GDM1 (cell line): Measurements from ENCODE around the gene LZTFL1.
"Not testable (repeated sequence)": the region's sequence is repeated elsewhere in the genome, so short reads cannot be mapped to it uniquely, and the experiment has no call there.

Source experiments
- DNase-seq: peaks from one replicate; lab custom pipeline; 2025; lab: John Stamatoyannopoulos, UW

Gene LZTFL1

DNA sequence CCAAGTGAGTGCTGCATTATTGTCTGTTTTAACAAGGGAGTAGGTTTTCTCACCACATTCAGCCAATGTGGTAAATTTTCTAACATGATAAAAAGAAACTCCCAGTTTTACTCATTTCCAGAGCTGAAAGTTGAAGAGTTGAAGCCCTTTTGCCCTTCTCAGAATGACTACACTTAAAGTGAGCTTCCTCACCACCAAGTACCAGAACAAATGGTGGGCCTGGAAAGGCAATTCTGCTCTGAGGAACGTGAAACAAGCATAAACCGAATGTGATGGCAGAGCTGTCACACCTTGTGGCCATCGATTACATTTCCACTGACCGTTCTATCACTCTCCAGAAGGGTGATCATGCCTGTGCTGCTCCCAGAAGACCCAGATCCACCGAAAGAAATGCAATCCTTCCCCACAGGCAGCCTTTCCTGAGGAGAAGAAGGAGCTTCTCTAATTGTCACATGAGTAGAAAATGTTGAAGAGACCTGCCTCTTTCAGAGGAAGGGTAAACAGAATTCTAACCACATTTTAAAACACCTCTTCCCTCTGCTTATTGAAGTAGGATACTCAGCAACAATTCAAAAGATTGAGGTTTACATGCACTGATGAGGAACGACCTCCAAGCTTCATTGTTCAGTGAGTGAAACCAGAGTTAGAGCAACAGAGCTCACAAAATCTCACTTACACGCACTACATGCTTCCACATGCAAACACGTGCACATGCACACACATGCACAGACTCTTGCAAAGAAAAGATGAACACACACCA, 23.0 kb upstream of the LZTFL1 start:
- DNase-seq: no peak

DNA sequence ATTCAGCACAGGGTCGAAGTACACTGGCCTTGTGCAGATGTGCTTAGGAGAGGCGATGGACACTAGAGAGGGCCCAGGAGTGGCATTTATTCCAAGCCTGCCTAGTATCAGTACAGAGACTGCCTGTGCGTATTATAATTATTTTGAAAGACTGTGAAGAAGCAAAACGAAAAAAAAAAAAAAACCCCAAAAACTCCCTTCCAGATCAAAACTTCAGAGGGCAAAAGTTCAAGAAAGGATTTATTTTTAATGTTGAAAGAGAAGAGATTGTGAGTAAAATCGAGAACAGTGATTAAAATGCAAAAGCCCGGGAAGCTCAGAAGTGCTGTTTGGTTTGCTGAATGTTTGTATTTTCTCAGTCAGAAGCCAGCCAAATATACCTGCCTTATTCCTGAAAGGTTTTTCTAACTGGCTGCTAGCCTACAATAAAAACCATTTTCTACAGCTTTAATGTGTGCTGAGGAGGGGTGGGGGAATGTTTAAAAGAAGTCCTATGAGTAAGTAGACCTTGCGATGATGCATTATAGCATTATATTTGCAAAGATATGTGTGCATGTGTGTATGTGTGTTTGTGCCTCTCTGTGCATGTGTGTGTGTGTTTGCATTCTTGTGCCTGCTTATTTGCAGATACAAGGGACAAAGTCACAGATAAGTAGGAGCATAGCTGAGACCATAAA, 19.3 kb upstream of the LZTFL1 start:
- DNase-seq: no peak

DNA sequence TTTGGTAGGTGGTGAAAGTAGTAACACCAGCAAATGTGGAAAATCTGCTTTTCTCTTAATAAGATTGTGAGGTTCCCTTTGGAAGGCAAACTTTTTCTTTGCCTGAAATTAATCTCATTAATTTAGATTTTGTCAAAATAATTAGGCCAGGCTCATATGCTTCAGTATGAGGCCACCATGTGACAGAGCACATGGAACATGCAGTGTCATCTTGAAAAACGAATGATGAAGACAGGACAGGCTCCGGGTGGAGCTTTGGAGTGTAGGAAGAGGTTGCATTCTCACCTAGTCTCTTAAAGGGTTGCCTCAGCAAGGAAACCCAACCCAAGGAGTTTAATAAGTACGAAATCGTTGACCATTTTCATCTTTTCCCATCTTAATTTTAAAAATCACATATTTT, 18.6 kb upstream of the LZTFL1 start:
- DNase-seq: no peak

DNA sequence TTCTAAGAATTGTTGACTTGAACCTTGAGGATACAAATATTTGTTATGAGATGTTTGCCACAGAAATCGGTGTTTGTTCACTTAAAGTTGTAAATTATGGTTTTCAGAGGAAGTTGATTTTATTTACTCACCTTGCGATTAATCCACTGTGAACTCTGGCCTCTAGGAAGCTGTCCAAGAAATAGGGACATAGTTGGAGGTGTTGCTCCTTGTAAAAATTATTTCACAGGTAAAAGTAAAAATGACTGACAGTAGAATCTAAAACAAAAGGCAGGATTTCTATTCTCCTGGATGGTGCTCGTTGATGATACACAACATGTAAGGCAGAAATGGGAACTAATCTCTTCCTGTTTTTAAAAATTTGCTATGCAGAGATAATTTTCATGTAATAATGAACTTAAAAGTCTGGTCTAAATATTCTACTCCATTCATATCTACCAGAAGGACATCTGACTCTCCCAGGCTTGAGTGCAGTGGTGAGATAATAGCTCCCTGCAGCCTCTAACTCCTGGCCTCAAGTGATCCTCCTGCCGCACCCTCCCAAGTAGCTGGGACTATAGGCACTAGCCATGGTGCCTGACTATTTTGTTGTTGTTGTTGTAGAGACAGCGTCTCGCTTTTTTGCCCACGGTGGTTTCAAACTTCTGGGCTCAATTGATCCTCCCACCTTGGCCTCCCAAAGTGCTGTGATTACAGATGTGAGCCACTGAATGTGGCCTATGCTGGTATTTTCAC, 17.1 kb upstream of the LZTFL1 start:
- DNase-seq: no peak

DNA sequence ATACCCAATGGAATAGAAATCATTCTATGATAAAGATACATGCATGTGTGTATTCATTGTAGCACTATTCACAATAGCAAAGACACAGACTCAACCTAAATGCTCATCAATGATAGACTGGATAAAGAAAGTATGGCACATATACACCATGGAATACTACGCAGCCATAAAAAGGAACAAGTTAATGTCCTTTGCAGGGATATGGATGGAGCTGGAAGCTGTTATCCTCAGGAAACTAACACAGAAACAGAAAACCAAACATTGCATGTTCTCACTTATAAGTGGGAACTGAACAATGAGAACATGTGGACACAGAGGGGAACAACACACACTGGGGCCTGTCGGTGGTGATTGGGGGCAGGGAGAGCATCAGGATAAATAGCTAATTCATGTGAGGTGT, 15.1 kb upstream of the LZTFL1 start:
- not testable (repeated sequence) for DNase-seq

DNA sequence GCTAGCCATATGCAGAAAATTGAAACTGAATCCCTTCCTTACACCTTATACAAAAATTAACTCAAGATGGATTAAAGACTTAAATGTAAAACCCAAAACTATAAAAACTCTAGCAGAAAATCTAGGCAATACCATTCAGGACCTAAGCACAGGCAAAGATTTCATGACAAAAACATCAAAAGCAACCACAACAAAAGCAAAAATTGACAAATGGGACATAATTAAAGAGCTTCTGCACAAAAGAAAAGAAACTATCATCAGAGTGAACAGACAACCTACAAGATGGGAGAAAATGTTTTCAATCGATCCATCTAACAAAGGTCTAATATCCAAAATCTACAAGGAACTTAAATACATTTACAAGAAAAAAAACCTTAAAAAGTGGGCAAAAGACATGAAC, 14.4 kb upstream of the LZTFL1 start:
- DNase-seq: not testable (repeated sequence)

DNA sequence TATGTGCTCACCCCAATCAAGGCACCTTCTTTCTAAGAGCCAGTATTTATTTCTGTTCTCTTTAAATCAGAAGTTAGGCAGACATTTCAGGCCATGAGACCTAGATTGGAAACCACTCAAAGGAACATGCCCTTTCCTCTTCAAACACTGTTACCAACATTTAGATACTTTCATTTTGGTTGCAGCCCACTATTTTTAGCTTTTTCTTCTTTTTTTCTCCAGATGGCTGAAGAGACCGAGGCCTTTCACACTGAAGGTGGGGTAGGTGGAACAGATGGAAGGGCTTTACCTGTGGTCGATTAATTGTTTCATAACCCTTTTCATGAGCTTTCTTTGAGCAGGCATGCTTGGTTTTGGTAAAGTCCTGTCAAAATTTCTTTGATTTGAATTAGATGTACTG, 10.9 kb upstream of the LZTFL1 start:
- no peak for DNase-seq

DNA sequence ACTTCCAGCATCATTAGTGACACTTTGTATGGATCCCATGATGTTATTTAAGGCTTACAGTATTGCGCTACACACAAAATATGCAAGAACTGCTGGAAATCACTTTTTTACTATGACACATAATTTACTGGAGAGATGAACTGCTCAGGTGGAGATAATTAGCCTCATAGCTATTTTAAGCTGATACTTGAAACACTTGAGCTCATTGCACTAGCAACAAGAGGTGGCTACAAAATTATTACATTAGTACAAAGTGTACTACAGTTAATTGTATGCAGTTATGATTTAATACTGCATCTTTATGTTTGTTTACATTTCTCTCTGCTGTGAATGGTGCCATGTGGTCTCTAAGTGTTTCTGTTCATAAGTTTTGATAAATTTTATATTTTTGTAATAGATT, 6.5 kb upstream of the LZTFL1 start:
- DNase-seq: no peak

DNA sequence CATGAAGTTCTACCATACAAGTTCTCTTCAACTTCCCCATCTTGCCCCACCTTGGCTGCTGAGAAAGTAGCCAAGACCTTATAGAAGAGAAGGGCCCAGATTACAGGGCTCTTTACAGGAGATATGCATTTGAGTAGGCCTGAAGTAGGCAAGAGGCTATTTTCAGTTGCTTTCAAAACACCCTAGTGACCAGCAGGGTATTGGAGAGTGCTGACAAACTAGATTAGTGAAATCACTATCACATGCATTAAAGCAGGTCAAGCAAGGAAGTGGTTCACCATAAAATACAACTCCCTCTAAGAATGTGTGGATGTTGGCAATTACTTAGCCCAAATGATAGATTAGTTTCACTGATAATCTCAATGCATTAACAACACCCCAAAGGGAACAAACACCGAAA, 2.7 kb upstream of the LZTFL1 start:
- DNase-seq: no peak

DNA sequence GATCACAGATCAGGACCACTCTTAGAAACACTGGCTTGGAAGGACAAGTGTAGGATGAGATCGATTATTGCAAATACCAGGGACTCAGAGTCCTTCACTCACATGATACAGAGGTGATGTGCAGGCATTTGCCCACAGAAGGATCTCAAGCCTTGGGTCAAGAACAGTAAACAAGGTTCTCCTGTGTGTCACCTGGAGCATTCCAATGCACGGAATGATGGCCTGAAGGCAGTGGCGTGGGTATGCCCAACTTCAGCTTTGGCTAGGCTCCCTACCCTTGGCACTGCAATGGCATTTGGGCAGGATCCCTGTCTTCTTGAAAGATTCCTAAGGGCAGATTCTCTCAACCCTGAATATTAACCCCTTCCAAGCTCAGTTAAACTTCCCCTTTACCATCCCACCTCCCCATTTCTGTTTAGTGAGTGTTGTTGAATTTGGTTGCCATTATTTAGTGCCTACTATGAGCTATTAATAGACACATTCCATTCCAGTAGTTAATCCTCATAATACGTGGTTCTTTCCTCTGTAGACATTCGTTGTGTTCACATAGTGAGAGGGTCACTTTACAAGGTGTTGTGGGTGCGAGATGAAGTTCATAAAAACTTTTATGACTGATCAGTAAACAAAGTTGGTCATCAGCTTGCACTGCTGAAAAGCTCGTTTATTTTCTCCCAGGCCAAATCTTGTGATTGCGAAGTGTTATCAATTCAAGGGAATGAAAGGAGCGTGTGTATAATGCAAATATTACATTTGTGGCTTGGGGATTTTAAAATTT, 1.1 kb upstream of the LZTFL1 start:
- DNase-seq: no peak

DNA sequence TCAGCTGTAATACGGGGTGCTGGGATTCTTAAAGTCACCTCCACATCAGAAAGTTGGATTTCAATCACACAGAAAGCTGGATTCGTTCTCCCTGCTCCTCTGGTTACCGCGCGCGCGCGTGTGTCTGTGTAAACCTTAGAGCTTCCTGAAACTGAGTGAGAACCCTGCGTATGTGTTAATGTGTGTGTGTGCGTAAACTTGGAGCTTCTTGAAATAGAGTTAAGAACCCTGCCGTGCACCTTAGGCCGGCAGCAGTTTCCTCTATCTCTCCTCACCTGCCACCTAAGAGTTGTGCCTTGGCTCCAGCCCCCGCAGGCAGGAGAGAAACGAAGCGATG, 531 bp downstream of the LZTFL1 start:
- no peak for DNase-seq

DNA sequence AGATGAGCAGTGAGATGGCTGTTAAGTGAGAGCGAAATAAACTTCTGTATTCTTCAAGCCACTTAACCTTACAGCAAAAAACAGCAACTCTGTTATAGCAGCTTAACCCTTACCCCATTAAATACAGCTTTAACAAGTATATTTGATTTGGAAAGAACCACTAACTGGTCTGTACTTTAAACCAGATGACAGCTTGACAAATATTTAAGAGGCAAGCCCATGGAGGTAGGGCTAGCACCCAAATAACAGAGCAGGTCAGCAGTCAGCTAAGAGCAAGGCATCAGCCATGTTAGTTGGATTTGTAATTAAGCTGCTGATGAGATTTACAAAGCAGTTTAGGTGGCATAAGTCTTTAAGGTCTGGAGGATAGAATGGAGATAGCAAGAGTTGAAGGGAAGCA, 3.5 kb downstream of the LZTFL1 start:
- no peak for DNase-seq

DNA sequence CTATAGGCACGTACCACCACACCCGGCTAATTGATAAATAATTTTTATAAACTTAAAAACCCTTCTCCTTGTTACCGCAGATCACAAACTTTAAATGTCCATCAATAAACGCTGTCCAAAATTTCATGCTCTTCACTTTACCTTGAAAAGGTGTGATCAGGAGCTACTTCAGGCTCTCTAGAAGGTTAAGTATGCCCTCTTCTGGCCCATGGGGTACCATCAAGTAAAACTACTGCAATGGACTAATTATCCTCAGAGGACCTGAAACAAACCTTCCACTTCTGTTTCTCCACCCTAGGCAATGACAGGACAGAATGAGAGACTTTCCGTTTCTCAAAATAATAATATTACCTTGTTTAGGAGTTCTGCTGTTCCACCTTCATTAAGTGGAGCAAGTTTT, 9.2 kb downstream of the LZTFL1 start:
- no peak for DNase-seq

DNA sequence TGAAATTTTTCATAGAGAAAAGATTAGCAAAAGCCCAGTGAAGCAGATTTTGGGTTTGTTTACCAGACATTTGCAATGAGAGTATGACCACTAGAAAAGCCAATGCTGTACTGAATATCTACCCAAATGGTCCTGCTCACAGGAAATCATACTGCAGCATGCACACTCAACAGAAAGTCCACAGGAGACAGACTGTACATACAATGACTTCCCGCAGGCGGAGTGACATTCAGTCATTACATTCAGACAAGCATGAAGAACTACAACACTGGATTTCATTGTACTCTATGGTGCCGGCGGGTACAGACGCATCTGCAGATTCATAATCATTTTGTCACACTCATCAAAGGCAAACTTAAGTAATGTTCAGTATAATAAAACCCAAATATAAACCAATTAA, 11.8 kb downstream of the LZTFL1 start:
- DNase-seq: no peak

DNA sequence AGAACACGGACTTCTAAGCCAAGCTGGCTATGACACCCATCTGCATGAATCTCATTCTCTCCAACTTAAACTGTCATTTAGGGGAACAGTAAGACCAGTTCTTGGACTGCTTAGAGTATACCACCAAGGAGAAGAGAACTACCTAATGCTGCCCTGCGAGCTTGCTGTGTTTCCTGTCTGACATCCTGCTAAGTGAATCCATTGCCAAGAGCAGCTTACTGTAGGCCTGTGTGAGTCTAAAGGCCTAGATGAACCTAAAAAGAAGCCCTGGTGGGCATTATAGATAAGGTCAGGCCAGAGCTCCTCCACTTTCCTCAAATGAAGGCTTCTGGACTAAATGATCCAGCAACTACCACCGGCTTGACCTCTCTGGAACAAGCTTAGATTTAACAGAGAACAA, 15.0 kb downstream of the LZTFL1 start:
- DNase-seq: no peak

DNA sequence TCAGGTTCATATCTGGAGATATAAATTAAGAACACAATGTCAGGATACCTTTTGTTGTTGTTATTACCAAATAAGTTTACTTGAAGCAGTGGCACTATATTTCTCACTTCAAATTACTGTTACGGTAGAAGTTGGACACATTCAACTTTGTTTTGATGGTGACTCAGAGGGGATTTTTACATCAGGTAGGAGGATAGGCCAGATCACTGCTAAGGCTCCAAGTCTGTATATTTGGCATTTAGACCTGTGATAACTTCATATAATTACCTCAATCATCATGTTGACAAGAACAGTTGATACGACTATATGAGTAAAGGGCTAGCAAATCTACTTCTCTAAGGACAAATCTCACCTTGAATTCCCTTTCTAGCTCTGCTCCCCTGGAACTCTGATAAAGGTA, 15.6 kb downstream of the LZTFL1 start:
- DNase-seq: no peak

DNA sequence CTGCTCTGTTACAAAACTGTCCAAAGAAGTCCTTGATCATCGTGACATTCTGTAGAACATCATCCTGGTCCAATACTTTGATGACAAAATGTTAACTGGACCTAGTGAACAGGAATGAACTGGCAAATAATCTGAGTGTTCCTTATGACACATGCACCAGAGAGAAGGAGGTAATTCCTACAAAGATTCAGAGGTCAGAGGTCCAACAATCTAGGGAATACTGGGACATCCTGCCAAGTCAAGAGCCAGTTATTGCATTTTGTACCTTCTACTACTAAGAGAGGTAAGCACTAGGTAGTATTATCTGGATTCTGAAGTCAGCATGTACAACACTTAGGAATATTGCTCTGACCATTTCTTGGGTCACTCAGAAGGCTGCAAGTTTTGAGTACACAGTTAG, 20.8 kb downstream of the LZTFL1 start:
- no peak for DNase-seq

DNA sequence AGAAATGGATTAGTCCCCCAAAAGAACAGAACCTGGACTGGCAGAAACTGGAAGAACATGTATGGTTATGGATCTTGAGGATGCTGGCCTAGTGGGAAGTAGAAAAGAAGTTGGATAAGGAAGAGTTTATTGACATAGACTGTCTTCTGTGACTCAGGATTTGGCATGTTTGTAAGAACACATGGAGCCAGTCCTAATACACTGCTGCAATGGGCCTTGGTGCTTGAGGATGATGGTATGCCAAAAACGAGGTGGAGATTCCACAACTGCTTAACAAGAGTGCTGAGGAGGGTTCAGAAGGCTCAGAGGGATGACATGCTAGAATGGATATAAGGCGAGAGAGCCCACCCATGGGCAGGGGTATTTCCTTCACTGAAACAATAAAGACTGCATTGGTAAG, 22.4 kb downstream of the LZTFL1 start:
- no peak for DNase-seq

DNA sequence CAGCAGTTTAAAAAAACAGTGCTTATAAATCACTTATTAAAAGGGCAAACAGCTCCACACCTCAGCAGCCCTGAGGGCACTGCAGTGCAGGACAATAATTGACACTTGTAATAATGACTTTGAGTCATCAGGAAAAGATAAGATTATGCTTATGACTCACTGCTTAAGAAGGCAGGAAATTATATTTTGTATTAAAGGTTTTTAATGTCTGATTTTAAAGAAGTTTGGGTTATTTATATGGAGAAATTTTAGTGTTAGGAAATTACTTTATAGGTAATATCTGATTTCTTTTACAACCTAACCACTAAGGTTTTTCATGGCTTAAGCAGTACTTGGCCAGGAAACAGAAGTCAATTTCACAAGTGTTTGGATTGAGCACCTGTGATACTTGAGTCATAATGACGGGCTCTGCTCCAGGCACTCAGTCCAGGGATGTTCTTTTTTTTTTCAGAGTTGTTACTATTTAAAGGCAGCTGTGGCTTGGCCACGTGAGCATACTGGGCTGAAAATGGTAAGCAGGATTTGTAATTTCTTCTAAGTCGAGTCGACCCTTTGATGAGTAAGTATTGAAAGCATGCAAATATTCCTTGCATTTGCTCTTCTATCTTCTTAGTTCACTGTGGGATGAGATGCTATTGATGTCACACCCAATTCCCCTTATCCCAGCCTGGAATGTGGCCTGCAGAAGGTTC, 23.9 kb downstream of the LZTFL1 start:
- DNase-seq: no peak

DNA sequence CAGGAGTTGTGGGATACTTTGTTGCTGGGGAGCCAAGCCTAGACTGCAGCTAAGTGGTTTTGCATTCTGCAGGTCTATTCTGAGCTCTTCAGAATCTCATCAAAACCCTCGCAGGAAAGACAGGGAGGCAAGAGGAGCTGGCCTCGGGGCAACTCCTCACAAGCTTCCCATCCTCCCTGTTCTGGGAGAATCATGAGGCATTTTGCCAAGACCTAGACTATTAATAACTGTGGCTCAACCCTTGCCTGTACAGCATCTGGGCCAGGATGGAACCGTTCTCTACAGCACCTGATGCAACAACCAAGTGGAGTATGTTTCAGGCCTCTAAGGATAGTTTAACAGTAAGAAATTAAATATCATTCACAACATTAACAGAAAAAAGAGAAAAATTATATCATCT, 25.4 kb downstream of the LZTFL1 start:
- DNase-seq: no peak

DNA sequence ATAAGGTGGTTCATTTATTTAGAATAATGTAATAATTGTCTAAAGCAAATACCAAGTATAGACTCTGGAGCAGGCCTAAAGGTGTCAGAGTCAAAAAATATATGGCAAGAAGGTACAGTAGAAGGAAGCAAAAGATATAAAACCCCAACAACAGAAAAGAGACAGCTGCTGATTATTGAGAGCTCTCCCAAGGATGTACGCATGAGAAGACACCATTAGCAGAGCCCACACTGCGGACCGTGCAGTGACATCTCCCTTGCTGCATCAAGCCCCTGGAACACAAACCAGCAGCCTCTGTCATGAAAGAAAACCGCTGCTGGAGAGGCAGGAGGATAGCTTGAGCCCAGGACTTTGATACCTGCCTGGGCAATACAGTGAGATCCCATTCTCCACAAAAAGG, 27.6 kb downstream of the LZTFL1 start:
- DNase-seq: no peak
